PFSK-1 (cell line): Measurements from ENCODE around the gene PRMT7.

Source experiments
- POLR2AphosphoS5 ChIP-seq: IDR thresholded peaks from 2 replicates; pipeline ENCODE4 v1.6.1; 2012; ENCODE audit warnings: low read depth, mild to moderate bottlenecking, control low read depth, low read length, moderate library complexity
- TAF1 ChIP-seq: IDR thresholded peaks from 2 replicates; pipeline ENCODE4 v1.6.1; 2012; ENCODE audit warnings: low read length, control low read depth, borderline replicate concordance; ENCODE audit not compliant: insufficient read depth
- TF ChIP-seq, protein P1 (sequence below), 2 experiments: IDR thresholded peaks; 2 replicates each; pipeline versions ENCODE4 v1.6.1 to v1.8.0; 2011 to 2012; ENCODE audit warnings: low read depth in 2 of 2, low read length in 2 of 2, control low read depth in 1 of 2, inconsistent platforms in 1 of 2, mild to moderate bottlenecking in 1 of 2, moderate library complexity in 1 of 2; ENCODE audit not compliant: insufficient read depth in 1 of 2

DNA sequence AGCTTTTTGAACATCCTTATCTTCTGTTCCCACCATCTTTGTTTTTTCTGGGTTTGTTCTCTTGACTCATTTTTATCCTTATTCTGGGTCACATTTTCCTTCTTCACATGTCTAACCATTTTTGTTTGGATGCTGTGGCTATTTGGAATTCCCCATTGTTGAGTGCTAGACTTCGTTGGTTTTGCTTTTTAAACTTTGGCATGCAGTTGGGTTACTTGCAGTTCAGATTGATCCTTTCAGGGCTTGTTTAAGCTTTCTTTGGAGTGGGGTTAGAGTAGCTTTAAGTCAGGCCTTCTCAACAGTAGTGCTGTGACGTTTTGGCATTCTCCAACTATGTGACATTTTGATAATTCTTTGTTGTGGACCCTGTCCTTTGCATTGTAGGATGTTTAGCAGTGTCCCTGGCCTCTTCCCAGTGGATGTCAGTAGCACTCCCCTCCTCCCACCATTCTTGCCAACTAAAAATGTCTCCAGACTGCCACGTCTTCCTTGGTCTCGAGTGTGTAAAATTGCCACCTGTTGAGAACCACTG, 21.1 kb downstream of the PRMT7 start:
- TF ChIP-seq TAF1 (no peak), POLR2AphosphoS5 (no peak)
- TF ChIP-seq, protein P1, sequence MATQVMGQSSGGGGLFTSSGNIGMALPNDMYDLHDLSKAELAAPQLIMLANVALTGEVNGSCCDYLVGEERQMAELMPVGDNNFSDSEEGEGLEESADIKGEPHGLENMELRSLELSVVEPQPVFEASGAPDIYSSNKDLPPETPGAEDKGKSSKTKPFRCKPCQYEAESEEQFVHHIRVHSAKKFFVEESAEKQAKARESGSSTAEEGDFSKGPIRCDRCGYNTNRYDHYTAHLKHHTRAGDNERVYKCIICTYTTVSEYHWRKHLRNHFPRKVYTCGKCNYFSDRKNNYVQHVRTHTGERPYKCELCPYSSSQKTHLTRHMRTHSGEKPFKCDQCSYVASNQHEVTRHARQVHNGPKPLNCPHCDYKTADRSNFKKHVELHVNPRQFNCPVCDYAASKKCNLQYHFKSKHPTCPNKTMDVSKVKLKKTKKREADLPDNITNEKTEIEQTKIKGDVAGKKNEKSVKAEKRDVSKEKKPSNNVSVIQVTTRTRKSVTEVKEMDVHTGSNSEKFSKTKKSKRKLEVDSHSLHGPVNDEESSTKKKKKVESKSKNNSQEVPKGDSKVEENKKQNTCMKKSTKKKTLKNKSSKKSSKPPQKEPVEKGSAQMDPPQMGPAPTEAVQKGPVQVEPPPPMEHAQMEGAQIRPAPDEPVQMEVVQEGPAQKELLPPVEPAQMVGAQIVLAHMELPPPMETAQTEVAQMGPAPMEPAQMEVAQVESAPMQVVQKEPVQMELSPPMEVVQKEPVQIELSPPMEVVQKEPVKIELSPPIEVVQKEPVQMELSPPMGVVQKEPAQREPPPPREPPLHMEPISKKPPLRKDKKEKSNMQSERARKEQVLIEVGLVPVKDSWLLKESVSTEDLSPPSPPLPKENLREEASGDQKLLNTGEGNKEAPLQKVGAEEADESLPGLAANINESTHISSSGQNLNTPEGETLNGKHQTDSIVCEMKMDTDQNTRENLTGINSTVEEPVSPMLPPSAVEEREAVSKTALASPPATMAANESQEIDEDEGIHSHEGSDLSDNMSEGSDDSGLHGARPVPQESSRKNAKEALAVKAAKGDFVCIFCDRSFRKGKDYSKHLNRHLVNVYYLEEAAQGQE (IDR thresholded peaks at IDR 0.05; ENCODE audit: insufficient read depth in 1 of 2, low read depth in 2 of 2, low read length in 2 of 2): no peak
